HepG2 (cell line): ENCODE results near the gene UBE2L6.

Source experiments
- EP300 ChIP-seq, 3 experiments: sonication (generic) in 1 of 3; formaldehyde crosslinking in 1 of 3; IDR thresholded peaks; 2 replicates each; pipeline versions ENCODE4 v1.5.1 to v1.6.1; 2011 to 2020; ENCODE audit warnings: low read depth in 2 of 3, low read length in 2 of 3, borderline replicate concordance in 1 of 3, improper control_type of control experiment in 1 of 3, mild to moderate bottlenecking in 1 of 3, missing genetic modification reagents in 1 of 3, moderate library complexity in 1 of 3
- FOXK1 ChIP-seq: sonication (generic); formaldehyde crosslinking; IDR thresholded peaks from 2 replicates; pipeline ENCODE4 v1.4.0; 2020; ENCODE audit warnings: low read depth, missing genetic modification reagents, borderline replicate concordance
- IRX3 ChIP-seq: sonication (generic); formaldehyde crosslinking; IDR thresholded peaks from 2 replicates; pipeline ENCODE4 v1.8.1; 2023; ENCODE audit warnings: mild to moderate bottlenecking, low read depth, missing genetic modification reagents, borderline replicate concordance
- PHB2 ChIP-seq: fragments of 450-650 bp; IDR thresholded peaks from 2 replicates; pipeline ENCODE4 v1.6.1; 2018; ENCODE audit not compliant: partially characterized antibody
- RARG ChIP-seq: sonication (generic); formaldehyde crosslinking; IDR thresholded peaks from 2 replicates; pipeline ENCODE4 v1.4.0; 2020; ENCODE audit warnings: low read depth, mild to moderate bottlenecking, missing genetic modification reagents
- SMAD1 ChIP-seq: sonication (generic); formaldehyde crosslinking; IDR thresholded peaks from 2 replicates; pipeline ENCODE4 v1.4.0; 2020; ENCODE audit warnings: missing genetic modification reagents, low read depth, mild to moderate bottlenecking, borderline replicate concordance
- ZNF563 ChIP-seq: sonication (generic); formaldehyde crosslinking; IDR thresholded peaks from 2 replicates; pipeline ENCODE4 v1.8.0; 2022; ENCODE audit warnings: mild to moderate bottlenecking, moderate library complexity, missing genetic modification reagents
- ZSCAN25 ChIP-seq: sonication (generic); formaldehyde crosslinking; IDR thresholded peaks from 2 replicates; pipeline ENCODE4 v1.8.0; 2022; ENCODE audit warnings: mild to moderate bottlenecking, missing genetic modification reagents
- TF ChIP-seq, protein P1 (sequence below): sonication (generic); formaldehyde crosslinking; IDR thresholded peaks from 2 replicates; pipeline ENCODE4 v1.5.0; 2020; ENCODE audit warnings: mild to moderate bottlenecking, missing genetic modification reagents, moderate library complexity
- TF ChIP-seq, protein P2 (sequence below): IDR thresholded peaks from 2 replicates; pipeline ENCODE4 v1.6.1; 2012; ENCODE audit warnings: inconsistent platforms
- TF ChIP-seq, protein P3 (sequence below): sonication (generic); formaldehyde crosslinking; IDR thresholded peaks from 2 replicates; pipeline ENCODE4 v1.8.0; 2022; ENCODE audit warnings: missing genetic modification reagents, mild to moderate bottlenecking, moderate library complexity, borderline replicate concordance
- TF ChIP-seq, protein P4 (sequence below): sonication (generic); formaldehyde crosslinking; IDR thresholded peaks from 2 replicates; pipeline ENCODE4 v1.4.0; 2020; ENCODE audit warnings: missing genetic modification reagents

DNA sequence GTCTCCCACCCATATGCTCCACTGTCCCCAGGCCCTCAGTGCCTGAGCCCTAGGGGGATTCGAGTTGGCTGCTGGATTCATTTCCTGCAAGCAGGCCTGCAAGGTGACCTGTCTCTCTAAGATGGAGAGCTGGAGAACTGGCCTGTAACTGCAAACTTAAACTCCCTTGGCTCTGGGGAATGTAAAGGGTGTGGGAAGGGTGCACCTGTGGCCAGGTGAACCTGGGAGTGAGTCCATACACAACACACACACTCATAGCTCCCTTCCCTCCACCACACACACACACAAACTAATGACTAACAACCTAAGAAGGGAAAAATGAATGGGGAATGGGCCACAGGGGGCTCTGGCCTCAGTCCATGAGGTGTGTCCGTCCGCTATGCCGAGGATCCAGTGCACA lies 15.5 kb downstream of the UBE2L6 start:
- TF ChIP-seq ZSCAN25 (CRISPR knock-in tag) (no peak), FOXK1 (CRISPR knock-in tag) (no peak), SMAD1 (CRISPR knock-in tag) (no peak), IRX3 (CRISPR knock-in tag) (no peak), EP300 (IDR thresholded peaks at IDR 0.05; ENCODE audit: low read depth in 2 of 2, low read length in 2 of 2) (no peak), EP300 (CRISPR knock-in tag; IDR thresholded peaks at IDR 0.05; ENCODE audit: borderline replicate concordance) (no peak), PHB2 (no peak), RARG (no peak), ZNF563 (CRISPR knock-in tag) (no peak)
- TF ChIP-seq, protein P1, sequence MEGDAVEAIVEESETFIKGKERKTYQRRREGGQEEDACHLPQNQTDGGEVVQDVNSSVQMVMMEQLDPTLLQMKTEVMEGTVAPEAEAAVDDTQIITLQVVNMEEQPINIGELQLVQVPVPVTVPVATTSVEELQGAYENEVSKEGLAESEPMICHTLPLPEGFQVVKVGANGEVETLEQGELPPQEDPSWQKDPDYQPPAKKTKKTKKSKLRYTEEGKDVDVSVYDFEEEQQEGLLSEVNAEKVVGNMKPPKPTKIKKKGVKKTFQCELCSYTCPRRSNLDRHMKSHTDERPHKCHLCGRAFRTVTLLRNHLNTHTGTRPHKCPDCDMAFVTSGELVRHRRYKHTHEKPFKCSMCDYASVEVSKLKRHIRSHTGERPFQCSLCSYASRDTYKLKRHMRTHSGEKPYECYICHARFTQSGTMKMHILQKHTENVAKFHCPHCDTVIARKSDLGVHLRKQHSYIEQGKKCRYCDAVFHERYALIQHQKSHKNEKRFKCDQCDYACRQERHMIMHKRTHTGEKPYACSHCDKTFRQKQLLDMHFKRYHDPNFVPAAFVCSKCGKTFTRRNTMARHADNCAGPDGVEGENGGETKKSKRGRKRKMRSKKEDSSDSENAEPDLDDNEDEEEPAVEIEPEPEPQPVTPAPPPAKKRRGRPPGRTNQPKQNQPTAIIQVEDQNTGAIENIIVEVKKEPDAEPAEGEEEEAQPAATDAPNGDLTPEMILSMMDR (CRISPR knock-in tag), result no peak
- TF ChIP-seq, protein P2, sequence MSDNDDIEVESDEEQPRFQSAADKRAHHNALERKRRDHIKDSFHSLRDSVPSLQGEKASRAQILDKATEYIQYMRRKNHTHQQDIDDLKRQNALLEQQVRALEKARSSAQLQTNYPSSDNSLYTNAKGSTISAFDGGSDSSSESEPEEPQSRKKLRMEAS, result no peak
- TF ChIP-seq, protein P3, sequence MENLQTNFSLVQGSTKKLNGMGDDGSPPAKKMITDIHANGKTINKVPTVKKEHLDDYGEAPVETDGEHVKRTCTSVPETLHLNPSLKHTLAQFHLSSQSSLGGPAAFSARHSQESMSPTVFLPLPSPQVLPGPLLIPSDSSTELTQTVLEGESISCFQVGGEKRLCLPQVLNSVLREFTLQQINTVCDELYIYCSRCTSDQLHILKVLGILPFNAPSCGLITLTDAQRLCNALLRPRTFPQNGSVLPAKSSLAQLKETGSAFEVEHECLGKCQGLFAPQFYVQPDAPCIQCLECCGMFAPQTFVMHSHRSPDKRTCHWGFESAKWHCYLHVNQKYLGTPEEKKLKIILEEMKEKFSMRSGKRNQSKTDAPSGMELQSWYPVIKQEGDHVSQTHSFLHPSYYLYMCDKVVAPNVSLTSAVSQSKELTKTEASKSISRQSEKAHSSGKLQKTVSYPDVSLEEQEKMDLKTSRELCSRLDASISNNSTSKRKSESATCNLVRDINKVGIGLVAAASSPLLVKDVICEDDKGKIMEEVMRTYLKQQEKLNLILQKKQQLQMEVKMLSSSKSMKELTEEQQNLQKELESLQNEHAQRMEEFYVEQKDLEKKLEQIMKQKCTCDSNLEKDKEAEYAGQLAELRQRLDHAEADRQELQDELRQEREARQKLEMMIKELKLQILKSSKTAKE (CRISPR knock-in tag), result no peak
- TF ChIP-seq, protein P4, sequence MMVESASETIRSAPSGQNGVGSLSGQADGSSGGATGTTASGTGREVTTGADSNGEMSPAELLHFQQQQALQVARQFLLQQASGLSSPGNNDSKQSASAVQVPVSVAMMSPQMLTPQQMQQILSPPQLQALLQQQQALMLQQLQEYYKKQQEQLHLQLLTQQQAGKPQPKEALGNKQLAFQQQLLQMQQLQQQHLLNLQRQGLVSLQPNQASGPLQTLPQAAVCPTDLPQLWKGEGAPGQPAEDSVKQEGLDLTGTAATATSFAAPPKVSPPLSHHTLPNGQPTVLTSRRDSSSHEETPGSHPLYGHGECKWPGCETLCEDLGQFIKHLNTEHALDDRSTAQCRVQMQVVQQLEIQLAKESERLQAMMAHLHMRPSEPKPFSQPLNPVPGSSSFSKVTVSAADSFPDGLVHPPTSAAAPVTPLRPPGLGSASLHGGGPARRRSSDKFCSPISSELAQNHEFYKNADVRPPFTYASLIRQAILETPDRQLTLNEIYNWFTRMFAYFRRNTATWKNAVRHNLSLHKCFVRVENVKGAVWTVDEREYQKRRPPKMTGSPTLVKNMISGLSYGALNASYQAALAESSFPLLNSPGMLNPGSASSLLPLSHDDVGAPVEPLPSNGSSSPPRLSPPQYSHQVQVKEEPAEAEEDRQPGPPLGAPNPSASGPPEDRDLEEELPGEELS (CRISPR knock-in tag), result no peak
